ENCODE measurements around the gene THADA.
"Not testable (repeated sequence)": the region's sequence is repeated elsewhere in the genome, so short reads cannot be mapped to it uniquely, and the experiment has no call there.

The THADA gene

GRCh38 chr2:43637030-43637803, 41.4 kb upstream of the THADA start, which contains the start of gene PLEKHH2:
Gene PLEKHH2, plus strand, starts transcription at chr2:43637260. Its CDS starts 7,414 bp downstream, at chr2:43644674.
- Histone ChIP-seq H3K4me3 (replicated peaks; ENCODE audit: insufficient read depth, low read length) (peak within 1 kb of the TSS; percentile 45), H3K27ac (replicated peaks) (no peak within 1 kb of the TSS), H3K27me3 (ENCODE audit: insufficient read depth, poor library complexity, severe bottlenecking) (peaks cover 17% of the 10 kb centered on the region)
- TF ChIP-seq SPI1 (IDR thresholded peaks at IDR 0.05; ENCODE audit: borderline replicate concordance, low read depth) = no peak
- no peak for TF ChIP-seq POLR2AphosphoS5 (IDR thresholded peaks at IDR 0.05; ENCODE audit: low read depth)
- TF ChIP-seq REST (IDR thresholded peaks at IDR 0.05; ENCODE audit: insufficient replicate concordance, low read depth) = no peak
- TF ChIP-seq, protein P1, sequence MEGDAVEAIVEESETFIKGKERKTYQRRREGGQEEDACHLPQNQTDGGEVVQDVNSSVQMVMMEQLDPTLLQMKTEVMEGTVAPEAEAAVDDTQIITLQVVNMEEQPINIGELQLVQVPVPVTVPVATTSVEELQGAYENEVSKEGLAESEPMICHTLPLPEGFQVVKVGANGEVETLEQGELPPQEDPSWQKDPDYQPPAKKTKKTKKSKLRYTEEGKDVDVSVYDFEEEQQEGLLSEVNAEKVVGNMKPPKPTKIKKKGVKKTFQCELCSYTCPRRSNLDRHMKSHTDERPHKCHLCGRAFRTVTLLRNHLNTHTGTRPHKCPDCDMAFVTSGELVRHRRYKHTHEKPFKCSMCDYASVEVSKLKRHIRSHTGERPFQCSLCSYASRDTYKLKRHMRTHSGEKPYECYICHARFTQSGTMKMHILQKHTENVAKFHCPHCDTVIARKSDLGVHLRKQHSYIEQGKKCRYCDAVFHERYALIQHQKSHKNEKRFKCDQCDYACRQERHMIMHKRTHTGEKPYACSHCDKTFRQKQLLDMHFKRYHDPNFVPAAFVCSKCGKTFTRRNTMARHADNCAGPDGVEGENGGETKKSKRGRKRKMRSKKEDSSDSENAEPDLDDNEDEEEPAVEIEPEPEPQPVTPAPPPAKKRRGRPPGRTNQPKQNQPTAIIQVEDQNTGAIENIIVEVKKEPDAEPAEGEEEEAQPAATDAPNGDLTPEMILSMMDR (IDR thresholded peaks at IDR 0.05; ENCODE audit: insufficient read depth, low read length) = no peak
- no peak for TF ChIP-seq GABPA (IDR thresholded peaks at IDR 0.05; ENCODE audit: low read depth)
- peak; percentile 29 to 51 for DNase-seq (ENCODE audit: low read depth in 1 of 2, low spot score in 1 of 2)

DNA sequence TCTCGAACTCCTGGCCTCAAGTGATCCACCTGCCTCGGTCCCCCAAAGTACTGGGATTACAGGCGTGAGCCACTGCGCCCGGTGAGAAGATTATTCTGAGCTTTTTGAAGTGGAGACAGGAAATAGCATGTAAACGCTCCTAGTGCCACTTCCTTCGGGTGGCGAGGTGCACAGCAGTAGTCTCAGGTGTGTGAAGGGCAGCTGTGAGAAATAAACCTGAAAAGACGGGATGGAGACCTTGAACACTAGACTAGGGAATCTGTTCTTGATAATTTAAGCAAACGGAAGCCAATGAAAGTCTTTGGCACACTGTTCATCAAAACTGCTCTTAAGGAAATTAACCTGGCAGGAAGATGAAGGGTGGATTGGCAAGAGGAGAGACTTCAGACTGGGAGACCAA, 40.8 kb upstream of the THADA start:
- DNase-seq (ENCODE audit: low read depth in 1 of 2, low spot score in 1 of 2) = no peak
- peaks cover 17% of the 10 kb centered on the region for H3K27me3 ChIP-seq (ENCODE audit: insufficient read depth, poor library complexity, severe bottlenecking)
- TF ChIP-seq, protein P1 (IDR thresholded peaks at IDR 0.05; ENCODE audit: insufficient read depth, low read length) = no peak
- TF ChIP-seq GABPA (IDR thresholded peaks at IDR 0.05; ENCODE audit: low read depth) (no peak), REST (IDR thresholded peaks at IDR 0.05; ENCODE audit: insufficient replicate concordance, low read depth) (no peak), POLR2AphosphoS5 (IDR thresholded peaks at IDR 0.05; ENCODE audit: low read depth) (no peak), SPI1 (IDR thresholded peaks at IDR 0.05; ENCODE audit: borderline replicate concordance, low read depth) (no peak)
- H3K27ac ChIP-seq (replicated peaks) = no peak overlapping the region
- H3K4me3 ChIP-seq (replicated peaks; ENCODE audit: insufficient read depth, low read length) = peak overlapping the region; percentile 45

- H3K27ac ChIP-seq (replicated peaks); H3K4me3 ChIP-seq (replicated peaks; ENCODE audit: insufficient read depth, low read length); DNase-seq (ENCODE audit: low read depth in 1 of 2, low spot score in 1 of 2): not testable (repeated sequence)
- H3K27me3 ChIP-seq (ENCODE audit: insufficient read depth, poor library complexity, severe bottlenecking) = peaks cover 17% of the 10 kb centered on the region
These were observed 40.3 kb upstream of the THADA start for GRCh38 chr2:43636153-43636552.

DNA sequence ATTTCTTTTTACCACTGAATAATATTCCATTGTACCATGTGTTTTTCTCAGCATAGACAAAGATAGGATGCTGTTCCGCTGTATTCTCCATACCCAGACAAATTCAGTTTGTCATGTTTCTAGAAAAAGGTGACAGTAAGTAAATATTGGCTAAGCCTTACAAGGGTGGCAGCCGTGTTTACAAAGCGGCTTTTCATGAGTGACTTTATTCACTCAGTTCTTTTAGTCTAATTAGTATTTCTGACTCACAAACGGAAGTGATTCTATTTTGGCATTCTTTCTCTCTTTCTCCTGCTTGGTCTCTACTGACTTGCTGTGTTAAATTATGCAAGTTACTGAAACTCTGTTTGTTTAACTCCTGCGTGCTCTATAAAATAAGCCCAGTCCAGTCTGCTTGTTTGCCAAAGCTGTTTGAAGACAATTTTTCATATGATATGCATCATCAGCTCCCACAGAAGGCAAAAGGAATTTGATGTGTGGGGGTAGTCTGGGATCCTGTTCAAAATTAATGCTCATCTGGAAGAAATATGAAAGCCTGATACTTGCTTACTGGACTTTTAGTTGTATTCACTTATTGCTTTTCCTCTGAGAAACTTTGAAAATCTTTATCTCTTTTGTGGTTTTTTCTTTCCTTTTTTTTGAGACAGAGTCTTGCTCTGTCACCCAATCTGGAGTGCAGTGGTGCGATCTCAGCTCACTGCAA, 38.9 kb upstream of the THADA start:
- no peak for DNase-seq (ENCODE audit: low read depth in 1 of 2, low spot score in 1 of 2)

More for the DNA sequence above, 38.9 kb upstream of the THADA start:
- TF ChIP-seq, protein P1 (IDR thresholded peaks at IDR 0.05; ENCODE audit: insufficient read depth, low read length) = no peak
- TF ChIP-seq SPI1 (IDR thresholded peaks at IDR 0.05; ENCODE audit: borderline replicate concordance, low read depth) (no peak), REST (IDR thresholded peaks at IDR 0.05; ENCODE audit: insufficient replicate concordance, low read depth) (no peak), GABPA (IDR thresholded peaks at IDR 0.05; ENCODE audit: low read depth) (no peak), POLR2AphosphoS5 (IDR thresholded peaks at IDR 0.05; ENCODE audit: low read depth) (no peak)
- Histone ChIP-seq H3K27ac (replicated peaks) (no peak overlapping the region), H3K27me3 (ENCODE audit: insufficient read depth, poor library complexity, severe bottlenecking) (peaks cover 17% of the 10 kb centered on the region), H3K4me3 (replicated peaks; ENCODE audit: insufficient read depth, low read length) (no peak overlapping the region)

Measured in HL-60 (cell line).